TTC549 (cell line): ENCODE measurements around the gene CMIP.
"Not testable (repeated sequence)": the region's sequence is repeated elsewhere in the genome, so short reads cannot be mapped to it uniquely, and the experiment has no call there.

Experiments used
- FAIRE-seq: peaks from 2 replicates; lab custom pipeline; 2012; peaks lifted over from hg19 to GRCh38; lab: Jason Lieb, UNC

Gene CMIP

DNA sequence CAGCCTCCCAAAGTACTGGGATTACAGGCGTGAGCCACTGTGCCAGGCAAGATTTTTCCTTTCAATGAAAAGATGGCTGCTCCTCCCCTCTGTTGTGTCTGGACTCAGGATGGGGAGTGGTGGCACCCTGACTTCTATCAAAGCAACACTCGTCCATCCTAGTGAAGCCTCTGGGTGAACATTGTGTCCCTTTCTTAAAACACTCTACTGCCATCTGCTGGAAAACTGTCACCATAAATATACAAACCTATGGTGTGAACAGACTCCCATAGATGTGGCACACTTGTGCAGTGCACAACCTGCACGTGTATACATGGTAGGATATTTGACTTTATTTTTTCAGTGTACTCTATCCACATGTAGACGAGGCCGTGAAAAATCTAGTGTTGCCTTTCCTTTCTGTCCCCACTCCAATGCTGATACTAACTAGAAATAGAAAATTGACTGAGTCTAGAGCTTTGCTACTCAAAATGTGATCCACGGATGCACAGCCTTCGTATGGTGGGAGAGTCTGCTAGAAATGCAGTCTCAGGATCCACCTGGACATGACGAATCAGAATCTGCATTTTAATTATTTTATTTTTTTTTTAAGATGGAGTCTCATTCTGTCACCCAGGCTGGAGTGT is 278.6 kb downstream of the CMIP start:
- no peak for FAIRE-seq

DNA sequence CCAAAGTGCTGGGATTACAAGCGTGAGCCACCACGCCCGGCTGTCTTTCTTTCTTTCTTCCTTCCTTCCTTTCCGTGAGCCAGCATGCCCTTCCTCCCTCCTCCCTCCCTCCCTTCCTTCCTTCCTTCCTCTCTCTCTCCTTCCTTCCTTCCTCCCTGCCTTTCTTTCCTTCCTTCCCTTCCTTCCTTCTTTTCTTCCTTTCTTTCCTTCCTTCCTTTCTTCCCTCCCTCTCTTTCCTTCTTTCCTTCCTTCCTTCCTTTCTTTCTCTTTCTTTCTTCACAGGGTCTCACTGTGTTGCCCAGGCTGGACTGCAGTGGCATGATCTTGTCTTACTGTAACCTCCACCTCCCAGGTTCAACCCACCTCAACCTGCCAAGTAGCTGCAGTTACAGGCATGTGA is 283.8 kb downstream of the CMIP start:
- FAIRE-seq: no peak

DNA sequence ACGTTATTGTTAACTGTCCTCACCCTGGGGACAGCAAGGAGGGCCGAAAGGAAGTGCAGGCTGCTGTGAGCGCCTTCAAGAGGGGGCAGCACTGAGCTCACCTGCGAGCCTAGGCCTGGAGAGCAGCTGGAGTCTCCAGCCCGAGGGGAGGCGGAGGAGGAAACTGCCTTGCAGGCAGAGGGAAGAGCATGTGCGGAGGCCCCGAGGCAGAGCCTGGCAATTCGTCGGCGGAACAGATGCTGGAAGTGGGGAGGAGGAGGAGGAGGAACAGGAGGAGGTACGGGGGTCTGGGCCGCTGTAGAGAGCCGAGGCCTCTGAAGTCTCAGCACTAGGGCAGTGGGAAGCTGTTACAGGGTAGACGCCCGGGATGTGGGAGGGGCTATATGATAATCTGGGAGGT is 284.8 kb downstream of the CMIP start:
- no peak for FAIRE-seq

DNA sequence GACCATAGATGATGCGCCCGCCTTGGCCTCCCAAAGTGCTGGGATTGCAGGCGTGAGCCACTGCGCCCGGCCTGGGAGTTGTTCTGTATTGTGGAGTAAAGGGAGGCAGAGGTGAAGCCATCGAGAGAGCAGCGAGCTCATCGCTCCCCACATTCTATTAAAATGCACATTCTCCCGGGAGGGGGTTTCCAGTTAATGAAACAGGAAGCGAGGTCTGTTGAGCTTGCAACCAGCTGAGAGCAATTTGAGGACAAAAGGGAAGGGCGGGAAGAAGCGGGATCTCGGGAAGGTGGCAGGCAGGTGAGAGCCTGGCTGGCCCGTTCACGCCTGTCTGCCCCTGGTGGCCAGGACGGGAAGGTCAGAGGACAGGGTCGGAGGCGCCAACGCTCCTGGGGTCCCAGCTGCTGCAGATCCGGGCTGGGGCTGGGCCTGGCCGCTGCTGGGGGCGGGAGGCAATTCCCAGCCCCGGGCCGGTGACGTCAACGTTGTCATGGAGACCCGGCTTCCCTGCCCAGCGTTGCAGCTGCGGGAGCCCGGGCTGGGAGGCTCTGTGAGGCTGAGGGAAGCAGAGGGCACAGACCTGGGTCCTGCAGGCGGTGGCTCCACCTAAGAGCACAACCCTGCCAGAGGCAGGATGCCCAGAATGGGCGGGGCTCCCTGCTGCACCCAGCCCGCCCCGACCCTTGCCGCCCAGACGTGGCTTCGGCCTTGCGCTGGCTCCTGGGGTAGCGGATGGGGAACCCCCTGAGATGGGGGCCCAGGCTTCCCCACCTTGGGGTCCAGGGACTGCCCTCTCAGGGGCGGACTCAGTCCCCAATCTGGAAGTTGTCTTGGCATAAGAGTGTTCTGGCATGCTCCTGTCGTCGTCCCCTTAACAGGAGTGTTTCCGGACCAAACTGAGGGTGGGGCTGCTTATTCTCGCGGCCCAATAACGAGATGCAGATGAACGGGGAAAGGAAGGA is 285.8 kb downstream of the CMIP start:
- FAIRE-seq: no peak

DNA sequence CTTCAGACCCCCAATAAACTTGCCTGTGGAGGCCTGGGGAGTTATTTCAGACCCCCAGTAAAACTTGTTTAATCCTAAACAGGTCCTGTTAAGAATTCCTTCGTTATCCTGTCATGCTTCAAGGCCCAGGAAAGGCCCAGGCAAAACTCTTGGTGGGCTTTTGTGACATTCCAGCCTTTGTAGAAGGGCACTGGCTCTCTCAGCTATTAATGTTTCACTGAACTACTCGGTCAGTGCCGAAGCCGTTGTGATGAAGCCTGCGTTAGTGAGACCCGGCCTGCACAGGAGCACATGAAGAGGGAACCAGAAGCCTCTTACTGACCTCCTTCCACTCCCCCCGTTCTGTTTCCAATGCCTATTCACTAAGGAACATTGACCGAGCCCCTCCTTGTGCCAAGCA is 287.0 kb downstream of the CMIP start:
- FAIRE-seq: no peak

DNA sequence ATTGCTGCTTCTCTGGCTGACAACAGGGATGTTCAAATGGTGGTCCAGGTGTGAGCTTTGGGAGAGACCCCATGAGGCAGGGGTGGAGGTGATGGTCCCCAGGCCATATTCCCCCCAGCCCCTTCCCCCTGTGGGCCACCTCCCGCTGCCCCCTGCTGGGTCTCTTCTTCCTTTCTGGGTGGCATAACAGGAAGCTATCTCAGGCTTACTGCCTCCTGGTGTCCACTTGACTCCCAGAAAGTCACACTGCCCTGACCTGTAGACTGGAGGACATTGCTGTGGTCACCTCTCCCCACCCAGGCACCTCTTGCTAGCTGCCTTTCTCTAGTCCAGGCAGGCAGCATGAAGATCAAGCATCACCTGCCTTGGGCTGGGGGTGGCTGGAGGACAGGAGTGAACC is 288.1 kb downstream of the CMIP start:
- no peak for FAIRE-seq

DNA sequence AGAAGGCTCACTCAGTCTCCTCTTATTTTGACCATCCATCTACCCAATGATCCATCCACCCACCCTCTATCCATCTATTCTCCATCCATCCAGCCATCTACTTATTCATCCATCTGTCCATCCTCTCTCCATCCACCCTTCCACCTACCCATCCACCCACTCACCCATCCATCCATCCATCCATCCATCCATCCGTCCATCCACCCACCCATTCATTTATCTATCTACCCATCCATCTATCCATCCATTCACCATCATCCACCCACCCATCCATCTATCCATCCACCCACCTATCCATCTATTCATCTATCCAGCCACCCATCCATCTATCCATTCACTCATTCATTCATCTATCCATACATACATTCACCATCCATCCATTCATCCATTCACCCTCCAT is 288.7 kb downstream of the CMIP start:
- FAIRE-seq: no peak

DNA sequence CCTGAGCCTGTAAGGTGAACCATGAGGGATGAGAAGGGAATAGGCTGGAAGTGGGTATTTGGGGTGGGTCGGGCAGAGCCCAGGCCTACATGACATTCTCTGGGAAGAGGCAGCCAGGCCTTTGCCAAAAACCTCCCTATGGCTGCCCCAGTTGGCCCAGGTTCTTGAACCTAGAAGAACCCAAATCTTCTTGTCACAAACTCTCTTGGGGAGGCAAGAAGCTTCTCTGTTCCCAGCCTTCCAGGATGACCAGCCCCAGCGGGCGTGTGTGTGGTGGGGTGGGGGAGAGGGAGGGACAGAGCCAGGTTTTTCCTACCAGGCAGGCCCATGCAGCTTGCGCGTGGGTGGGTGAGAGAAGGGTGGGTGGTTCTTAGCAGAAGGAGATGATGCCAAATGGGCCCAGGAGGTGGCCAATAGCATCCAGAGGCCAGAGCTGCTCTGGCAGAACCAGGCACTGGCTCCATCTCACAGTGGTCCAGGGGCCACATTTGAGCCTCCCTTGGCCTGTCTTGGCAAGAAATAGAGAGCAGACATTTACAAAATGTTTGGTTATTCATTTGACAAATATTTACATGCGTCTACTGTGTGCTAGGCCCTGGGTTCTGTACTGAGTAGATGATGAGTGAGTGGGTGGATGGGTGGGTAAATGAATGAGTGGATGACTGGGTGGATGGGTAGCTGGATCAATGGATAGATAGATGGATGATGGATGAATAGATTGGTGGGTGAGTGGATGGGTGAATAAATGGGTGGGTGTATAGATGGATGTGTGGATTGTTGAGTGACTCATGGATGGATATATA is 290.2 kb downstream of the CMIP start:
- no peak for FAIRE-seq

DNA sequence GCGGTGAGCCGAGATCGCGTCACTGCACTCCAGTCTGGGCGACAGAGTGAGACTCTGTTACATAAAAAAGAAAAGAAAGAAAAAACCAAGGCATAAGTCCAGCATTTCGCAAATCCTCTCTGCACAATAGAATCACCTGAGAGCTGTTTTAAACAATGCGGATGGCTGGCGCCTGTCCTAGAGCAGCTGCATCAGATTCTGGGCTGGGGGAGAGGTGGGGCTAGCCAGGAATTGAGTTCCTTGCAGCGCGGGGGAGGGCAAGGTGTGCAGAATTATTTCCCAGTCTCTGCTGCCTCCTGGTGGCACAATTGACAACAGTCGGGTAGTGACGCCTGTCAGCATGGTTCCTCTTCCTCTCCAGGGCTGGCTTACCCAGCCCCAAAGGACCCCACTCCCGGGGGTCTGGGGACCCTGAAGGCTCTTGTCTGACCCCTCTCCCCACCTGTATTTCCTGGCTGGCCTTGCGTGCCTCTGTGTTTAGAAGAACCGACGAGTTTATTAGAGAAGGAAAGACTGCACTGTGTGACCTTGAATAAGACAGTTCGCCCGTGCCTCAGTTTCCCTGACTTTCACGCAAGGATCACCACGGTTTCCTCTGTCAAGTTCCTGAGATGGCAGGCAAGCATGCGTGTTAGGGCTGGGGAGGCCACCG is 293.4 kb downstream of the CMIP start:
- FAIRE-seq: no peak

DNA sequence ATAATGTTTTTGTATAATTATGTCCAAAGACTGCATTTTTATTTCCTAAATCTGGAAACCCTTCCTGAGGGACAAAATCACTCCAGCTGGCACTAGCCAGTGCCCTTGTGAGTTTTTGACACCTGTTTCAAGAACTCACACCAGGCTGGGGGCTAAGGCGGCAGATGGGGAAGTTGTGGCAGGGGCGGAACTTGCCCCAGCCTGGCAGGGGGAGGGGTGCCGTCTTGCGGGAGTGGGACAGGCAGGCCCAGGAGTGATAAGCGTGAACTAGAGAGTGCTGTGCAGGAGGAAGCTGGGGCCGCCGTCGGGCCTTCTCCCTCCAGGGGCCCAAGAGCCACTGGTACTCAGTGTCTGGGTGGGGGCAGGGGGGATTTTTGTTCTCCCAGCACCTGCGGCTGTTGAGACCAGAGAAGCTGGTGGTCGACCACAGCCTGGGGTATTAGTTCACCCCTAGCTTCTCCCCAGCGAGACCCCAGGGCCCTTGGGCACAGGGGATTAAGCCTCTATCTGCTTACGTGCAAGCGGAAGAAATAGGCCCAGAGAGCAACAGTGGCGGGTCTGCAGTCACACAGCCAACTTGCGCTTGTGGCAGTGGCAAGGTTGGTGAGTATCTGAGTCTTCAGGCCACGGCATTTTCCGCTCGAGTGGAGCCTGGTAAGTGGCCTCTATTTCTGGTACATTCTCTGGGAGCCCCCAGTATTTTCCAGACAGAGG is 294.3 kb downstream of the CMIP start:
- FAIRE-seq: no peak

DNA sequence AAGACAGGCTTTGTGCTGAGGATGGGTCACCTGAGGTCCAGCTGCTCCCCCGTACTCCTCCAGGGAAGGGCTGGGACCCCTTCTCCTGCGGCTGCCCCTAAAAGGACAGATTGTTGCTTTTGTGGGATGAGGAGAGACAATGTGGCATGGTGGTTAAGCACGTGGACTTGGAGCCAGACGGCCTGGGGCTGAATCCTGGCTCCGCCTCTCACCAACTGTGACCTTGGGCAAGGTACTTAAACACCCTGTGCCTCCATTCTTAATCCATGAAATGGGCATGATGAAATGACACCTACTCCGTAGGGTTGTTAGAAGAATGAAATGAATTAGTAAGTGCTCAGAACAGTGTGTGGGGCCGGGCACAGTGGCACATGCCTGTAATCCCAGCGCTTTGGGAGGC is 294.9 kb downstream of the CMIP start:
- no peak for FAIRE-seq

DNA sequence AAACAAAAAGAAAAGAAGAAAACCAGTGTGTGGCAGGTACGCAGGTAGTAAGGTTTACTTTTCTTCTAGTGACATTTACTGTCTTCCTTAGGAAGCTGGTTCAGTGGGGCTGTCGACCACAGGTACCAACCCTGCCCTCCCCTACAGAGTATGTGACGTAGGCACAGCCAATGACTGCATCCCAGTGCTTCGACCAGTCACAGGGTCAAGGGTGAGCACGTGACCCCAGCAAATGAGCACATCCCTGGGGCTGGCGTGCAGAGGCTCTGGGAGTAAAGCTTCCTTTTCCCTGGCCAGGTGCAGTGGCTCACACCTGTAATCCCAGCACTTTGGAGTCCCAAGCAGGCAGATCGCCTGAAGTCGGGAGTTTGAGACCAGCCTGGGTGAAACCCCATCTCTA is 295.6 kb downstream of the CMIP start:
- FAIRE-seq: no peak

DNA sequence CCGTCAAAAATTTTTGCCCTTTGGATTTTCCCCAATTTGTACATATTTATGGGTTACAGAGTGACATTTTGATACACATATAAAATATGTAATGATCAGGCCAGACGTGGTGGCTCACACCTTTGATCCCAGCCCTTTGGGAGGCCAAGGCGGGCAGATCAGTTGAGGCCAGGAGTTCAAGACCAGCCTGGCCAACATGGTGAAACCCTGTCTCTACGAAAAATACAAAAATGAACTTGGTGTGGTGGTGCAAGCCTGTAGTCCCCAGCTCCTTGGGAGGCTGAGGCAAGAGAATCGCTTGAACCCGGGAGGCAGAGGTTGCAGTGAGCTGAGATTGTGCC is 296.8 kb downstream of the CMIP start:
- not testable (repeated sequence) for FAIRE-seq

DNA sequence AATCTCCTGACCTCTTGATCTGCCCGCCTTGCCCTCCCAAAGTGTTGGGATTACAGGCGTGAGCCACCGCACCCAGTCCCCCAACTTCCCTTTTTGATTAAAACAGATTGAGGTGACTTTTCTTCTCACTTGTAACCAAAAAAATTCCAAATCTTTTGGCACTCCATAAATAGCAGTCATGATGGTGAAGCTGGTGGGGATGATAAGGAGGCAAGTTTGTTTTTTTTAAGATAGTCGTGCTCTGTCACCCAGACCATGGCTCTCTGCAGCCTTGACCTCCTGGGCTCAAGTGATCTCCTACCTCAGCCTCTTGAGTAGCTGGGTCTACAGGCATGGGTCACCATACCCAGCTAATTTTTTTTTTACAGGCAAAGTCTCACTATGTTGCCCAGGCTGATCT is 299.8 kb downstream of the CMIP start:
- FAIRE-seq: no peak

DNA sequence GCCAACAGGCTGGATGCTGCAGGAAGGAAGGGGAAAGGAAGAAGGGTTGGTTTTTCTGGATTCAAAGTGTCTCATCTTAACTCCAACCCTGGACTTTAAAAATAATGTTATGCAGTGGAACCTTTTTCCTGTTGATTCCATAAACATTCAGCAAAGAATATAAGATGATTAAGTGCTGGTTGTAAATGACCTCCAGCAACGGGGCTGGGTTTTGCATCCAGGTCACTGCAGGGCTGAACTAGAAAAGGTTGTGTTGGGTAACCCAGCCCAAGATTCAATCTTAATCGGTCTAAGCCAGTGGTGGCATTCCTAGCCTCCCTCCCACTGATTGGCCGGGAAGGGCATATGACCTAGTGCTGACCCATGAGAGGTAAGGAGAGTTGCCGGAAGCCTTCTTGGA is 300.3 kb downstream of the CMIP start:
- no peak for FAIRE-seq

DNA sequence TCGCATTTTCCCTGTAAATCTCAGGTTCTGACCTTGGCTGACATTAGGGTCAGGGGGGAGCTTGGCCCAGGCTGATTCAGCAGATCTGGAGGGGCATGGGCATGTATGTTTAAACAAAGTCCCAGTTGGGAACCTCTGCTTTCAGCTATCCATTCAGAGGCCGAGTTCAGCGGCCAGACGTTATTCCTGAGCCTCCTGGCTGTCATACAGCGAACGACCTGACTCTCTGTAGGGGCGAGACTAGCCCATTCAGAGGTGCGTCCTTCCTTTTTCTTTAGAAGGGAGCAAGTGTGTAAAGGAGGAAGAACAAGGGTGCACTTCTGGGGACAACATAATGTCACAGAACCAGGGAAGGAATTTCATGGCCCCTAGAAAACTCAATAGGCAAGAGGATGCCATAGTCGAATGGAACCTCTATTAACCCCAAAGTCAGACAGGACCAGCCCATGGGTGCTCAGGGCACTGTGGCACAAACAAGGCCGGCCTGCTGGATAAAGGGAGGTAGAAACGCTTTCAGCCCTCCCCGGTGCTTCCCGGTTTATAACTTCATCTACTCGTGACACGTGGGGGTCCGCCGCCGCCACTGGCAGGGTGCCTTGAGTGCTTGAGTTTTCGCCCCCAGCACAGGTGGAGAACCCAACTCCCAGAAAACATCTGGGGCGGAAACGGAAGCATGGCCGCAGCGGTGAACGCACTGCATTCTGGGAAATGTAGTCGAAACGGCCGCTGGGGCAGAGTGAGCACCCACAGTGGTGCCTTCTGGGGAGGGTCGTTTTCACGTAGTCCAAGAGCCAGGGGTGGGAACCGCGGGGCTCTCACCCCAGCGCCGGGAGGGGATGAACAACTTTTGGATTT is 301.3 kb downstream of the CMIP start:
- FAIRE-seq: no peak

DNA sequence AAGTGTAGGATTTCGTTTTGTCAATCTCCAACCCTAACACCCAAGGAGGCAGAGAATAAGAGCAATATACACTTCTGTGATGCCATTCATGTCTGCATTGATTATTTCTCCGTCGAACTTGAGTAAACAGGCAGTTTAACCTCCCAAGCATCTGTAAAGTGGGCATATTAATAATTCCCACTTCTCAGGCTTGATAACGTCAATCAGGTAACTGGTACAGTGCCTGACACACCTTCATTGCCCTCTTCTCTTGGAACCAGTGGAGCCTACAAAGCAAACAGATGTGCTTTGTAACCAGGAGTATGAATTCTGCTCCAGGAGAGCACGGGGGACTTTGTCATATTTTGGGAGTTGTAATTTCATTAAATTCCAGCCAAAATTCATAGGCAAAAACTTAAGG is 302.0 kb downstream of the CMIP start:
- no peak for FAIRE-seq

DNA sequence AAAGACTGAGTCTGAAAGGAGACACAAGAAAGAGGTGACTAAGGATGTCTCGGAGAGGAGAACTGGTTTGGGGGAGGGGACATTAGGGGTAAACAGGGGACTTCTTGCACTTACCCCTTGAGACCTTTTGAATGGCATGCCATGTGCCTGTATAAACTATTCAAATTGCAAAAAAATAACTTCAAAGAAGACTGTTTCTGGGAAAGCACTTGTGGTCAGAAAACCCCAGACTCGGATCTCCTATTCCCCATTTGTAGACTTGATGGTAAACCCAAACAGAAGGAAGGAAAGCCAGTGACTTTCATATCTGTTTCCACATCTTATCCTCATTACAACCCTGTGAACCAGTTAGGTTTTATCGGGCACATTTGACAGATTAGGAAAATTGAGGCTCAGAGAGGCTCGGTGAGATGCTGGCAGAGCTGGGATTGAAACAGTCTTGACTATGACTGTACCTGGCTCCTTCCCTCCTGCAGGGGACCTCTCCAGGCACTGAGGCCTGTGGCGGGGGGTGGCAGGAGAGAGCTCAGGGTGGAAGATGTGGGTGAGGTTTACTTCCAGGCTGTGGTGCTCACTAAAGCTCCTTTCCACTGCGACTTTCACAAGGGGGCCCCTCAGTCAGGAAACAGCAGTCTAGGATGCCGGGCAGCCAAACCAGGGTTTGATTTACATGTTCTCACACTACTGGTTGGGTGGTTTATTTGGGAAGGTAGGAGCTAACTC is 304.0 kb downstream of the CMIP start:
- no peak for FAIRE-seq

DNA sequence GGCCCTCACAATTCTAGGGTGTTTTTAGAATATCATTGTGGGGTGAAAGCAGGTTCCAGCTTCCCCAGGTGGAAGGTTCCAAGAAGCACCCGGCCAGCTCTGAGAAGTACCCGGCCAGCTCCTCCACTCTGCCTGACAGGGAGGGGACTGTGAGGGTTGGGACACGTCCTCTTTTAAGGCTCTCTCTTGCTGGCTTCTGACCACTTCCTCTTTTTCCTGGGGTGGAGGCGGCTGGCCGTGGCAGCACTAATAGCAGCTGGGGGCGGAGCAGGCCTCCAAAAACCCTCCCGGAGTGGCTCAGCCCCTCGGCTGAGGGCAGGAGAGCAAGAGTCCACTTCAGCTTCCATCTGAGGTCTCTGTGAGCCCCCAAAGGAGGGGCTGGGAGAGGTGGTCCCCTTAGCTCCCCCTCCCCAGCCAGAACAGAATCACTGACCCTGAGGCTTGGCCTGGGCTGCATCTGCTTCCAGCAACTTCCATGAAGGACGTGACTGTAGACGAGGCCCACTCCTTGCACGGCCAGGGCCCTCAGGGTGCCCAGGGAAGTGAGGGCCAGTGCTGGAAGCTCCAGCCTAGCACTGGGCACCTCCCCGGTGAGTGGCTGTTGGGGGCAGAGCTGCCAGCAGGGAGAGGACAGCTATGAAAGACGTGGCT is 307.7 kb downstream of the CMIP start:
- no peak for FAIRE-seq

DNA sequence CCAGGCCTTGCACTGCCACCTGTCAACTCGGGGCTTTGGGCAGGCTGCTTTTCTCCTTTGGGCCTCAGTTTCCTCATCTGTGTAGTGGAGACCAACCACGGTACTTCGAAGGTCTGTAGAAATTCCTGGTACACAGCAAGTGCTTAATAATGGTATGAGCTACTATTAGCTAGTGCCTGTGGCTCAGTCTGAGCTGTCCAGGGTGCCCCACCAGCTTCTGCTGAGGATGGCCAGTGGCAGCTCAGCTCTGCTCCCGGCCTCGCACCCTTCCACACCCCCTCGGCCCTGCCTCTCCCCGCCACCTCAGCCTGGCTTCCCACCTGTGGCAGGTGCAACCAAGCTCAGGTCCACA is 308.2 kb downstream of the CMIP start:
- no peak for FAIRE-seq
